ENCODE measurements around the gene SMIM20.

DNA sequence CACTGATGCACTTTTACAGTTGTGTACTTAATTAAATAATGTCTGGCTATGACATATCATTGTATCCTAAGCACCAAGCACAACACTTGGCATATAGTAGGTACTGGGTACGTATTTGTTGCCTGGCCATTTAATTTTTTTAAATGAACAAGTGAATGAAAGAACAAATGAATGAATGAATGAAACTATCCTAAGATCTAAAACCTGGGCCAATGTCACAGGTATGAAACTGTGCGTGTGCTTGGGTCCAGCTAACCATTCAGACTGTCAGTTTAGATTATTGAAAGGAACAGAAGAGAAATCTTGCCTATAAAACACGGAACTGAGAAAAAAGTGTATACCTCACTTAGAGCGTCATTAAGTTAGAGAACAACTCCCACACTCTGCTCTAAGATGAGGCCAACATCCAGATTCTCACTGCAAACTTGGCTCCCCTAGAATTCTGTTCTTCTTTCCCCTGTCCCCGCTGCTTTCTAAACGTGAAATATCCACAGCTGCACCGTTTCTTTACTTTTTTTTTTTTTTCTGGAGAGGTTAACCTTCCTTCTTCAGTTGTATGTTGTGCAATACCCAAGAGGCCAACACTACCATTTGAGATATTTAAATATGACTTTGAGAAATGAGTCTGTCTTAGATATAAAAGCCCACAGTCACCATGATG, 33.9 kb upstream of the SMIM20 start:
- TF ChIP-seq, protein P1, sequence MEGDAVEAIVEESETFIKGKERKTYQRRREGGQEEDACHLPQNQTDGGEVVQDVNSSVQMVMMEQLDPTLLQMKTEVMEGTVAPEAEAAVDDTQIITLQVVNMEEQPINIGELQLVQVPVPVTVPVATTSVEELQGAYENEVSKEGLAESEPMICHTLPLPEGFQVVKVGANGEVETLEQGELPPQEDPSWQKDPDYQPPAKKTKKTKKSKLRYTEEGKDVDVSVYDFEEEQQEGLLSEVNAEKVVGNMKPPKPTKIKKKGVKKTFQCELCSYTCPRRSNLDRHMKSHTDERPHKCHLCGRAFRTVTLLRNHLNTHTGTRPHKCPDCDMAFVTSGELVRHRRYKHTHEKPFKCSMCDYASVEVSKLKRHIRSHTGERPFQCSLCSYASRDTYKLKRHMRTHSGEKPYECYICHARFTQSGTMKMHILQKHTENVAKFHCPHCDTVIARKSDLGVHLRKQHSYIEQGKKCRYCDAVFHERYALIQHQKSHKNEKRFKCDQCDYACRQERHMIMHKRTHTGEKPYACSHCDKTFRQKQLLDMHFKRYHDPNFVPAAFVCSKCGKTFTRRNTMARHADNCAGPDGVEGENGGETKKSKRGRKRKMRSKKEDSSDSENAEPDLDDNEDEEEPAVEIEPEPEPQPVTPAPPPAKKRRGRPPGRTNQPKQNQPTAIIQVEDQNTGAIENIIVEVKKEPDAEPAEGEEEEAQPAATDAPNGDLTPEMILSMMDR (IDR thresholded peaks at IDR 0.05; ENCODE audit: borderline replicate concordance, extremely low read depth, low read length, poor library complexity, severe bottlenecking), result no peak
- no peak for TF ChIP-seq EZH2 (IDR thresholded peaks at IDR 0.05; ENCODE audit: borderline replicate concordance, low read depth, low read length, severe bottlenecking)
